ENCODE measurements around the gene TIGAR. TPM values are rescaled to one million over a fixed set of nuclear protein-coding genes. Genes with fewer than 3 reads are reported as not detected.

TIGAR gene
- total and polyA plus RNA-seq, 11 donors, result 3.6 to 16.4 (median 11.3) TPM

- intact Hi-C loops (cut with DNase I), result no loop called here
- Histone ChIP-seq H3K27me3 (peaks cover 0 to 11% (median 0%) of the 10 kb centered on the region in 9 donors), H3K4me1 (no peaks in the 10 kb centered on the region), H3K36me3 (no peaks in the 10 kb centered on the region), H3K27ac (no peak overlapping the region), H3K4me3 (peak overlapping the region in 1 of 12 donors; percentile 22), H3K9me3 (no peaks in the 10 kb centered on the region)
- DNase-seq (no peak), ATAC-seq (no peak)
- TF ChIP-seq POLR2A (IDR thresholded peaks at IDR 0.05) (no peak), CTCF (IDR thresholded peaks at IDR 0.05) (no peak)
- WGBS, 4 donors, result 81 to 92% (median 84%) methylated on average over 1 of the region's 1 CpG
Measured at GRCh38 chr12:4378772-4379171, 57.8 kb downstream of the TIGAR start.

GRCh38 chr12:4379405-4379804 lies 58.4 kb downstream of the TIGAR start, which contains the start of gene FGF23:
Gene FGF23 (minus strand): TSS chr12:4379712. CDS start chr12:4379582, 130 bp downstream.
- intact Hi-C loops (cut with DNase I), result no loop called here
- DNase-seq (peak in 1 of 5 donors; percentile 66), ATAC-seq (peak in 3 of 4 donors; percentile 62 to 81 (median 70))
- WGBS, 4 donors, result 8 to 13% (median 10%) methylated on average over 6 to 7 of the region's 7 CpGs
- no peak for TF ChIP-seq CTCF (IDR thresholded peaks at IDR 0.05)
- TF ChIP-seq POLR2A (IDR thresholded peaks at IDR 0.05), result no peak
- peak within 1 kb of the TSS in 1 of 12 donors; percentile 22 for H3K4me3 ChIP-seq
- H3K9me3 ChIP-seq, result no peaks in the 10 kb centered on the region
- H3K27ac ChIP-seq, result no peak within 1 kb of the TSS
- peaks cover 0 to 11% (median 0%) of the 10 kb centered on the region in 9 donors for H3K27me3 ChIP-seq
- no peaks in the 10 kb centered on the region for H3K36me3 ChIP-seq
- no peaks in the 10 kb centered on the region for H3K4me1 ChIP-seq

GRCh38 chr12:4380332-4380731 lies 59.3 kb downstream of the TIGAR start:
- intact Hi-C loops (cut with DNase I), result no loop called here
- Histone ChIP-seq H3K9me3 (no peaks in the 10 kb centered on the region), H3K27ac (no peak overlapping the region), H3K4me1 (no peaks in the 10 kb centered on the region), H3K27me3 (peaks cover 0 to 11% (median 0%) of the 10 kb centered on the region in 9 donors), H3K4me3 (no peak overlapping the region), H3K36me3 (no peaks in the 10 kb centered on the region)
- ATAC-seq, result no peak
- no peak for DNase-seq
- TF ChIP-seq POLR2A (IDR thresholded peaks at IDR 0.05) (no peak), CTCF (IDR thresholded peaks at IDR 0.05) (no peak)
- WGBS, 4 donors, result 77 to 90% (median 80%) methylated on average over 4 of the region's 4 CpGs

- WGBS, 4 donors, result 73 to 81% (median 77%) methylated on average over 7 to 8 of the region's 8 CpGs
- H3K4me1 ChIP-seq, result no peaks in the 10 kb centered on the region
- no peak overlapping the region for H3K4me3 ChIP-seq
- H3K27ac ChIP-seq, result no peak overlapping the region
- no peaks in the 10 kb centered on the region for H3K9me3 ChIP-seq
- DNase-seq (no peak), ATAC-seq (no peak)
- H3K27me3 ChIP-seq, result peaks cover 0 to 6% (median 0%) of the 10 kb centered on the region in 9 donors
- TF ChIP-seq CTCF (IDR thresholded peaks at IDR 0.05), result peak in 4 of 12 donors; percentile 14 to 34 (median 18)
- TF ChIP-seq POLR2A (IDR thresholded peaks at IDR 0.05), result no peak
- H3K36me3 ChIP-seq, result no peaks in the 10 kb centered on the region
- intact Hi-C loops (cut with DNase I), result no loop called here
Measured at GRCh38 chr12:4383304-4383865, 62.4 kb downstream of the TIGAR start.
